Heart left ventricle (tissue), 16 donors: Measurements from ENCODE around the gene MPHOSPH8. TPM values are rescaled to one million over a fixed set of nuclear protein-coding genes. Genes with fewer than 3 reads are reported as not detected.

Experiments used
- ATAC-seq, 4 donors: fragments of 200-7000 bp; cut with Tn5 transposase; one replicate each; pipeline ENCODE4 v1.9.1; 2020 to 2022; ENCODE audit warnings: moderate library complexity in 4 of 4, mild to moderate bottlenecking in 3 of 4, moderate number of reproducible peaks in 1 of 4
- DNase-seq, 5 donors: peaks; one replicate each; pipeline ENCODE4 v3.0.0-alpha.2; 2020
- H3K27ac ChIP-seq, 12 donors: fragments of 200-600 bp; sonication (generic) in 4 of 12; one replicate each; pipeline versions ENCODE4 v1.5.0 to v1.8.0; 2016 to 2022; ENCODE audit warnings: mild to moderate bottlenecking in 2 of 12
- H3K27me3 ChIP-seq, 9 donors: fragments of 200-600 bp; sonication (generic) in 2 of 9; one replicate each; pipeline versions ENCODE4 v1.5.1 to v1.8.0; 2016 to 2022; ENCODE audit warnings: mild to moderate bottlenecking in 3 of 9
- H3K36me3 ChIP-seq, 9 donors: fragments of 200-600 bp; sonication (generic) in 2 of 9; one replicate each; pipeline versions ENCODE4 v1.5.0 to v1.8.0; 2018 to 2022; ENCODE audit warnings: mild to moderate bottlenecking in 2 of 9
- H3K4me1 ChIP-seq, 12 donors: fragments of 200-600 bp; sonication (generic) in 4 of 12; one replicate each; pipeline versions ENCODE4 v1.5.0 to v1.8.0; 2016 to 2022; ENCODE audit warnings: mild to moderate bottlenecking in 3 of 12
- H3K4me3 ChIP-seq, 12 donors: fragments of 200-600 bp; sonication (generic) in 4 of 12; one replicate each; pipeline versions ENCODE4 v1.5.0 to v1.8.0; 2017 to 2022; ENCODE audit warnings: mild to moderate bottlenecking in 9 of 12, moderate library complexity in 4 of 12
- H3K9me3 ChIP-seq, 12 donors: fragments of 200-600 bp; sonication (generic) in 4 of 12; one replicate each; pipeline versions ENCODE4 v1.5.0 to v1.8.0; 2016 to 2022; ENCODE audit warnings: mild to moderate bottlenecking in 1 of 12
- CTCF ChIP-seq, 12 donors: fragments of 200-600 bp; sonication (generic) in 4 of 12; IDR thresholded peaks; one replicate each; pipeline versions ENCODE4 v1.5.0 to v1.8.0; 2018 to 2022; ENCODE audit warnings: antibody characterized with exemption in 12 of 12, mild to moderate bottlenecking in 5 of 12
- POLR2A ChIP-seq, 2 donors: fragments of 450-650 bp; IDR thresholded peaks; one replicate each; pipeline ENCODE4 v1.6.1; 2017; ENCODE audit warnings: antibody characterized with exemption in 2 of 2, mild to moderate bottlenecking in 2 of 2, moderate library complexity in 2 of 2
- WGBS, 4 donors: extraction: QIAGEN DNeasy Blood & Tissue Kit in 2 of 4; methylation state at CpG; one replicate each; pipeline versions ENCODE4 v1.1.5 to v1.1.7; 2013 to 2018; 5-methylcytosine and 5-hydroxymethylcytosine counted together
- intact Hi-C, 10 donors: fragments of 100-400 bp; cut with DNase I; formaldehyde crosslinking; loops; one replicate each; pipeline versions ENCODE4 v1.11.1 to v1.14.2; 2022
- polyA plus RNA-seq, 2 donors: library from polyadenylated mRNA; stranded (reverse); fragments of 200-250 nt; gene quantifications; one replicate each; pipeline ENCODE4 v1.2.3, GENCODE V29; 2013
- total RNA-seq, 9 donors: library from RNA; depleted of rRNA in 2 of 9; stranded (reverse); fragments of >200 nt in 2 of 9; fragmentation: NEBNext Ultra II Directional in 3 of 9; extraction: Animal tissue kit (Norgen Biotek cat#: 25700) in 3 of 9; gene quantifications; one replicate each; pipeline versions ENCODE4 v1.1.0 to v1.2.4, GENCODE V29; 2016 to 2023
- donor health status: ischemic (EF 13 %, LVEDD 7.1; RV severe dilation, severe dysfunction).
- donor health status: healthy with polysubstance abuse.
- donor health status: DM: no; HTN: yes; CAD: no.
- donor health status: DM: no; HTN: no; CAD: no.
- donor health status: ischemic (EF 25% LVEDD 6.9; RV normal size, moderate dysfunction).
- donor health status: ischemic (EF 25% LVEDD 5.7; RV mildly dilated, moderate dysfunction).
- donor health status: healthy.
- donor health status: DM: yes; HTN: yes; CAD: no.
- donor health status: ischemic (EF 35%, LVEDD 5.7; RV mildly dilated, moderate dysfunction).
- donor health status: nonischemic (EF 11% LVEDD 7.7; RV severe dilation, severe dysfunction).
- donor health status: DM: yes; HTN: yes; CAD: no.
- donor health status: PGD.
- donor health status: ischemic (EF 29% LVEDD 5.4; RV normal size, mild dysfunction).
- donor health status: nonischemic (EF 23%, LVEDD 6.1; RV moderate dilation, normal function).

MPHOSPH8 gene
- total and polyA plus RNA-seq, 11 donors, result 15.2 to 39.3 (median 26.1) TPM

GRCh38 chr13:19672990-19673389, 39.5 kb downstream of the MPHOSPH8 start:
- DNase-seq, result no peak
- WGBS, 4 donors, result 73 to 82% (median 76%) methylated on average over 5 of the region's 5 CpGs
- peaks cover 4 to 96% (median 83%) of the 10 kb centered on the region in 9 donors for H3K36me3 ChIP-seq
- no peaks in the 10 kb centered on the region for H3K9me3 ChIP-seq
- H3K4me1 ChIP-seq, result peaks cover 0 to 8% (median 0%) of the 10 kb centered on the region in 12 donors
- H3K4me3 ChIP-seq, result no peak overlapping the region
- no peak overlapping the region for H3K27ac ChIP-seq
- ATAC-seq, result no peak
- TF ChIP-seq CTCF (IDR thresholded peaks at IDR 0.05) (no peak), POLR2A (IDR thresholded peaks at IDR 0.05) (no peak)
- no peaks in the 10 kb centered on the region for H3K27me3 ChIP-seq
- intact Hi-C loops, result no loop called here

DNA sequence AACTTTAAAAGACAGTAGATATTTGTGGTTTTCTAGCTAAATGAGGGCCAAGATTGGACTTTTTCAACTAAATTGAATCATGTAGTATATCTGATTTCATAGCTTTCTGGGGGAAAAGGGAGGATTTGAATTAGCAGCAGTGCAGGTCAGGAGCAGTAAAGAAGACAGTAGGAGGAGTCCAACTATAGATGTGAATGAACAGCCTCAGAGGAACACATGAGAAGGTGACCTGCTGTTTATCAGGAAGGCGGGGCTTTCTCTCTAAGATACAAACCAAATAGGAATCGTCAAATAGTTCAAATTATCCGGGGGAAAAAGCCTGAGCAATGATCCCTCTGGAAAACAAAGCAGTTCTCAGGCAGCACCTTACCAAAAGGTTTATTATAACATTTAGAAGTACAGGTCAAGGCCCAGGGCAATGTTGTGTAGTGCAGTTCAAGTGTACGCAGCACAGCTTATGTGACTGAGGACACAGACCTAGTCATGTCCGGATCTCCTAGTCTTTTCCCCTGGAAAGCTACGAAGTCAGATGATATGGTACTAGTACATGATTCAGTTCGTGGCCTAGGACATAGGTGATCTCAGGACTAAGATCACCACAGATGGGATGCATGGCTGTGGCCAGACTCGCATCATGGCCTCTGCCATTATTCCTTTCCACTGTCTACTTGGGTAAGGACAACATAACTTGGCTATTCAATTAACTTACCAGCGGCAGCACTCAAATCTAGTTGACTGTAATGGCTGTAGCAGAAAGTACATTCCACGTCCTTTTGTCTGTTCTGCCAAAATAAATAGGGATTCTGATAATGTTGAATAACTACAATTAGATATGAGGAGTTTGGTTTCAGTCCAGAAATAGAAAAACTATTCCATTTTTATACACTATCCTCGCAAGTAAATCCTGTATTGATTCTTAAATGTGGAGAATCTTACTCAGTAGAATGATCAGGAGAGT, 40.3 kb downstream of the MPHOSPH8 start:
- Histone ChIP-seq H3K9me3 (no peaks in the 10 kb centered on the region), H3K27me3 (no peaks in the 10 kb centered on the region), H3K4me3 (no peak overlapping the region), H3K4me1 (peaks cover 0 to 8% (median 0%) of the 10 kb centered on the region in 12 donors), H3K36me3 (peaks cover 4 to 96% (median 75%) of the 10 kb centered on the region in 9 donors), H3K27ac (no peak overlapping the region)
- TF ChIP-seq CTCF (IDR thresholded peaks at IDR 0.05) (no peak), POLR2A (IDR thresholded peaks at IDR 0.05) (no peak)
- DNase-seq, result no peak
- peak in 1 of 4 donors; percentile 6 for ATAC-seq
- intact Hi-C loops, result no loop called here
- WGBS, 4 donors, result 83 to 86% (median 84%) methylated on average over 10 to 11 of the region's 11 CpGs

- peaks cover 0 to 90% (median 63%) of the 10 kb centered on the region in 9 donors for H3K36me3 ChIP-seq
- no peaks in the 10 kb centered on the region for H3K27me3 ChIP-seq
- TF ChIP-seq CTCF (IDR thresholded peaks at IDR 0.05), result no peak
- no peak for TF ChIP-seq POLR2A (IDR thresholded peaks at IDR 0.05)
- WGBS, 4 donors, result 93 to 95% (median 94%) methylated on average over 10 of the region's 10 CpGs
- peaks cover 0 to 8% (median 0%) of the 10 kb centered on the region in 12 donors for H3K4me1 ChIP-seq
- H3K4me3 ChIP-seq, result no peak overlapping the region
- intact Hi-C loops, result no loop called here
- no peaks in the 10 kb centered on the region for H3K9me3 ChIP-seq
- DNase-seq, result no peak
- ATAC-seq, result no peak
- H3K27ac ChIP-seq, result no peak overlapping the region
Observed at GRCh38 chr13:19674898-19675297, 41.4 kb downstream of the MPHOSPH8 start.

- DNase-seq, result no peak
- H3K27me3 ChIP-seq, result no peaks in the 10 kb centered on the region
- peaks cover 0 to 8% (median 0%) of the 10 kb centered on the region in 12 donors for H3K4me1 ChIP-seq
- no peaks in the 10 kb centered on the region for H3K9me3 ChIP-seq
- peaks cover 0 to 82% (median 51%) of the 10 kb centered on the region in 9 donors for H3K36me3 ChIP-seq
- H3K27ac ChIP-seq, result no peak overlapping the region
- no peak for TF ChIP-seq CTCF (IDR thresholded peaks at IDR 0.05)
- no peak for TF ChIP-seq POLR2A (IDR thresholded peaks at IDR 0.05)
- no peak overlapping the region for H3K4me3 ChIP-seq
- ATAC-seq, result no peak
- intact Hi-C loops, result no loop called here
- WGBS, 4 donors, result 89 to 95% (median 91%) methylated on average over 3 of the region's 3 CpGs
Observed at GRCh38 chr13:19676168-19676567, 42.7 kb downstream of the MPHOSPH8 start.
